Activated CD4-positive, alpha-beta T cell treated with anti-CD3 and anti-CD28 coated beads for 4 hours (primary cell): ENCODE measurements around the gene PCMT1.
"Not testable (repeated sequence)": the region's sequence is repeated elsewhere in the genome, so short reads cannot be mapped to it uniquely, and the experiment has no call there.

Source experiments
- DNase-seq, 2 donors: peaks; one replicate each; pipeline ENCODE4 v3.0.0-alpha.2; 2020

PCMT1 gene

DNA sequence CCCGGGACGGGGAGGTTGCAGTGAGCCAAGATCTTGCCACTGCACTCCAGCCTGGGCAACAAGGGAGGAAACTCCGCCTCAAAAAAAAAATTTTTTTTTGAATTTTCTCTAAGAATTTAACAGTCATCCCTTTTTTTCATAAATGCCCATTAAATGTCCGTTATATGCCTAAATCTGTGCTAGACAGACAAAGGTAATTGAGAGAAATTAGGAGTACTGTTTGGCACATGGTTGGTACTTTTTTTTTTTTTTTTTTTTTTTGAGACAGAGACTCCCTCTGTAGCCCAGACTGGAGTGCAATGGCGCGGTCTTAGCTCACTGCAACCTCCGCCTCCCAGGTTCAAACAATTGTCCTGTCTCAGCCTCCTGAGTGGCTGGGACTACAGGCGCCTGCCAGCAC, 1.7 kb downstream of the PCMT1 start:
- no peak for DNase-seq

DNA sequence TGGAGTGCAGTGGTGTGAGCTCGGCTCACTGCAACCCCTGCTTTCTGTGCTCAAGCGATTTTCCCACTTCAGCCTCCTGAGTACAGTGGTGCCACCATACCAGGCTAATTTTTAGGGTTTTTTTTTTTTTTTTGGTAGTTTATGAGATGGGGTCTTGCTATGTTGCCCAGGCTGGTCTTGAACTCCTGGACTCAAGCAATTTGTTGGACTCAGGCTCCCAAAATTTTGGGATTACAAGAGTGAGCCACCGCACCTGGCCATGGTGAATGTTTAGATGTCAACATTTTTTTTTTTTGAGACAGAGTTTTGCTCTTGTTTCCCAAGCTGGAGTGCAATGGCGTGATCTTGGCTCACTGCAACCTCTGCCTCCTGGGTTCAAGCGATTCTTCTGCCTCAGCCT, 2.4 kb downstream of the PCMT1 start:
- not testable (repeated sequence) for DNase-seq

DNA sequence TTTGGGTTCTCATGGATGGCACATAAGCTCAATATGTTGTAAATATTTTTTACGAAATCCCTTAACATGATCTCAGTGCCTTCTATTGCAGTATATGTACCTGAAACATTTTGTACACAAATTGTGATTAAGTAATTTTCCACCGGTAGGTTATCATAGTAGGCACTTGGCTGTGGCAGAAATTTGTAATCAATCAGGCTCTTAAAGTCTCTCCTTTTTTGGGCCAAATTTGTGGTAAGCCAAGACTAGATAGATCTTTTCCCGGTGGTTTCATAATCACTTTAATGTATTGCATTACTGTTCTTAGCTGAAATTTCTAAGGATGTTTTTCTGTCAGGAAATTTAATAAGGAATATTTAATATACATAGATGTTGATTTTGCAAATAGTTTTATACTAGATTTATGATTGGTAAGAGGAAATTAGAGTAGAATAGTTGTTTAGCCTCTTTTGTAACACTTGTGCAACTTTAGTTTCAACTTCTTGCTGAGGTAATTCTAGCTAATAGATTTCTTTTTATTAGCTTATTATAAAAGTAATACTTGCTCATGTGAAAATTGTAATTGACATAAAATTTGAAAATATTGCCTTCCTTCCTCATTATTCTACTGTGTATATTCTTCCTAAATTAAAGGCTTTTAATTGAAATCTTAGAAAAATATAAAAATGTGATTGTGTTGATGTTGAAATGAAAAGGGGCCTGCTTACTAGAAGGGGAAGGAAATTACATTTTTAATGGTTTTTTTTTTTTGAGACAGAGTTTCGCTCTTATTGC, 3.2 kb downstream of the PCMT1 start:
- DNase-seq, result no peak

DNA sequence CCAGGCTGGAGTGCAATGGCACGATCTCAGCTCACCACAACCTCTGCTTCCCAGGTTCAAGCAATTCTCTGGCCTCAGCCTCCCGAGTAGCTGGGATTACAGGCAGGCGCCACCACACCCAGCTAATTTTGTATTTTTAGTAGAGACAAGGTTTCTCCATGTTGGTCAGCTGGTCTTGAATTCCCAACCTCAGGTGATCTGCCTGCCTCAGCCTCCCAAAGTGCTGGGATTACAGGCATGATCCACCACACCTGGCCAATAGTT, 3.8 kb downstream of the PCMT1 start:
- DNase-seq, result not testable (repeated sequence)

DNA sequence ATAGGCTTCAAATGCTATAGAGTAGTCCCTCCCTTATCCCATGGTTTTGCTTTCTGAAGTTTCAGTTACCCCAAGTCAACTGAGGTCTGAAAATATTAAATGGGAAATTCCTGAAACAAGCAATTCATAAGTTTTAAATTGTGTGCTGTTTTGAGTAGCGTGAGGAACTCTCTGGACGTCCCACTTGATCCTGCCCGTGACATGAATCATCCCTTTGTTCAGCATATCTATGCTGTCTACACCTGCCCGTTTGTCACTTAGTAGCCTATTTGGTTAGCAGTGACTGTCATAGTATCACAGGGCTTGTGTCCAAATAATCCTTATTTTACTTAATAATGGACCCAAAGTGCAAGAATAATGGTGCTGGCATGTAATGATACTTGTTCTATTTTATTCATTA, 5.0 kb downstream of the PCMT1 start:
- DNase-seq, result no peak

DNA sequence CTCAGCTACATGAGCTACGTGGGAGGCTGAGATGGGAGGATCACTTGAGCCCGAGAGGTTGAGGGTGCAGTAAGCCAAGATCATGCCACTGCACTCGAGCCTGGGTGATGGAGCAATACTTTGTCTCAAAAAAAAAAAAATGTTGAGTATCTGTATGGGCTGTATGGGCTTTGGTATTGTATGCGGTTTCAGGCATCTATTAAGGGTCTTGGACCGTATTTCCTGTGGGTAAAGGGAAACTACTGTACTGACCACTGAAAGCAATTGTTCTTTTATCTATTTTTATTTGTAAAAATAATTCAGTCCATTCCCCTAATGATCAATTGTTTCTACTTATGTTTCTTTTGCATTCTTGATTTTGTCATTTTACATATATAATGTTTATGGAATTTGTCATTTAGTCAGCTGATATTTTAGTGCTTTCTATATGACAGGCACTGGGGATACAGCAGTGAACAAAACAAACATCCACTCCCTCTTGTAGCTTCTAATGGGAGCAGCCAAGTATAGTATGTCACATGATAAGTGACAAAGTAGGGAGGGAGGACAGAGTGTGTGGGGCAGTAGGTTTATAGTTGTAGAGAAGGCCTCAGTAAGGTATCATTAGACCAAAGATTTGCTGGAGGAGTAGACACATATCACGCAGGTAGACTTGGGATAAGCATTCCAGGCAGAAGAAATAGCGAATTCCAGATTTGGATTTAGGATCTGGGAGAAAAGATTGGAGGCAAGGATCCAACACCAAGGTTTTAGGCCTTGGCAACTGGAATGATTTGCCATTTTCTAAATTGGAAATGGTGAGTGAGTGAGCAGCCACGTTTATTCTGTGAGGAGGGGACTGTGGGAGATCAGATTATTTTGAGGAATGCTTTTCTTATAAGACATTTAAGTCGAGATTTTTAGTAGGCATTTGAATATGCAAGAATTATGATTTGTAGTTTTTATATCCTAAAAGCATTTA, 6.0 kb downstream of the PCMT1 start:
- DNase-seq, result no peak

DNA sequence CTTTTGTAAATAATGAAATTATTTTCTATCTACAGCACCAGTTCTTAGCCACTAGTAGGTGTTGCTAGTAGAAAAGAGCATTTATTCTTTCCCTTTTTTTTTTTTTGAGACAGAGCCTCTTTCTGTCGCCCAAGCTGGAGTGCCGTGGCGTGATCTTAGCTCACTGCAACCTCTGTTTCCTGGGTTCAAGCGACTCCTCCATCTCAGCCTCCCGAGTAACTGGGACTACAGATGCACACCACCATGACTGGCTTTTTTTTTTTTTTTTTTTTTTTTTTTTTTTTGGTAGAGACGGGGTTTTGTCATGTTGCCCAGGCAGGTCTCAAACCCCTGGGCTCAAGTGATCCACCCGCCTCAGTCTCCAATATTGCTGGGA, 6.7 kb downstream of the PCMT1 start:
- no peak for DNase-seq

DNA sequence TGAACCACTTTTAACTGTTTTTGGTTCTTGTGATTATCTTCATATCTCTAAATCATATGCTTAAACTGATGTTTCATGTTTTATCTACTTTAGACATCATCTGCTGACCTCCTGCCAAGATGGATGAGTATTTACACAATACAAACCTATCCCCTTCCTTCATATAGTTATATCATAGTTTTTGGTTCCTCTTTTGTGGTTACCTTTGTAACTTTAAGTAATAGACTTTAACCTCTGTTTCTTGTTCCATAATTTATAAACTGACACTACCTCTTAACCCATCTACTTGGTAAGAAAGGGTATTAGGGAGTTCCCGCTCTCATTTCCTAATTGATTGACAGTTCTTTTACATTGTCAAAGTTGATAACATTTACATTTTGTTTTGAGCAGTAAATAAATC, 11.9 kb downstream of the PCMT1 start:
- DNase-seq, result no peak

DNA sequence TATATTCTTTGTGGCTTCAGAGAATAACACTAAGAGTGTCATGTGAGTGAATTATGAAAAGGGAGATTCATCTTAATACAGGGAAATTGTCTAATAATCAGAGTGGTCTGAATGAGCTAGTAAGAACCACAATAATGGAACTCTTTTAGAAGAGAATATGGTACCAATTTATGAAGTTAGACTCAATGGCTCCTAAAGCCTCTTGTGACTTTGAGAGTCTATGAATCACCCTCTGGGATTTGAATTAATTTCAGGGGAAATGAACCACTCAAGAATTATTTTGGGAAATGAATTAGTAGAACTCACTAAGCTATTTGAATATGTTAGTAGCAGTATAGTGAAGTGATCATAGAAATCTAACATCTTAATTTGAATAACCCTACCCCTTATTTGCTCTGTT, 14.3 kb downstream of the PCMT1 start:
- DNase-seq, result no peak

DNA sequence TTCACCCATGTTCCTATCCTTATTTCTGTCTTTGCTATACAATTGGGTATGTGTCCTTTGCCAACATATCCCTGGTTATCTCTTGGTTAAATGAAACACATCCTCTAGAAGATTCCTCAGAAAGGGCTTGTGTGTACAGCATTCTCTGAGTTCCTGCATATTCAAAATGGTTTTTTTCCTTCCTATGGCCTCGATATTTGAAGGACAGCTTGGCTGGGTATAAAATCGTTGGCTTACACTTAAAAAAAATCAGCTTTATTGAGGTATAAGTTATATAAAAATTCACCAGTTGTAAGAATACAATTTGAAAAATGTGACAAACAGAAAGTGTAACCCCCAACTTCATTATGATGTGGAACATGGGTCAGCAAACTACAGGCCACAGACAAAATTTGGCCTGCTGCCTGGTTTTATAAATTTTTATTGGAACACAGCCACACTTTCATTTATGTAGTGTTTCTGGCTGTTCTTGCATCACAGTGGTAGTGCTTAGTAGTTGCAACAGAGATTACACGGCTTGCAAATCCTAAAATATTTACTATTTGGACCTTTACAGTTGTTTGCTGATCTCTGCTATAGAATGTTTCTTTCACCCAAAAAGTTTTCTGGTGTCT, 16.7 kb downstream of the PCMT1 start:
- DNase-seq, result no peak

DNA sequence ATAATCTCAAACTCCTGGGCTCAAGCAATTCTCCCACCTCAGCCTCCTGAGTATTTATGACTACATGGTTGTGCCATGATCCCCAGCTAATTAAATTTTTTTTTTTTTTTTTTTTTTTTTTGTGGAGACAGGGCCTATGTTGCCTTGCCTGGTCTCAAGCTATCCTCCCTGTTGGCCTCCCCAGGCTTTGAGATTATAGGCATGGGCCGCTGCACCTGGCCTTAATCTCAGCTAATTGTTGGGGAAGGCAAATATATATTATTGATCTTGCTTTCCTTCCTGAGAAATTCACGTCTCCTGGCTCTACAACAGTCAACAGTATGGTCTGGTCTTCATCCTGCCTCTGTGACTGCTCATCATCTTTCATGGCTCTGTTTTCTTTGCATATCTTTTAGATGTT, 20.1 kb downstream of the PCMT1 start:
- no peak for DNase-seq

DNA sequence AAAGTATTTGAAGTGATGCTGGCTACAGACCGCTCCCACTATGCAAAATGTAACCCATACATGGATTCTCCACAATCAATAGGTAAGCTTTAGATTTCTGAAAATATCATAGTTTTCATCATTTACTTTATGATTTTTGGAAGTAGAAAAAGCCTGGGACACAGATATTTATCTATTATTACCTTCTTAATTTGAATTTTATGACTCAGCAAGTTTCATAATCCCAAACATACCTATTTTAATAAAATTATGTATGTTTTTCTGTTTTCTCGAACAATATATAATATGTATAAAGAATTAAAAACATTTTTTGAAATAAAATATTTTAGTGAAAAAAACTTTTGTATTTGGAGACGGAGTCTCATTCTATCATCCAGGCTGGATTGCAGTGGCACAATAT, 21.6 kb downstream of the PCMT1 start:
- no peak for DNase-seq

DNA sequence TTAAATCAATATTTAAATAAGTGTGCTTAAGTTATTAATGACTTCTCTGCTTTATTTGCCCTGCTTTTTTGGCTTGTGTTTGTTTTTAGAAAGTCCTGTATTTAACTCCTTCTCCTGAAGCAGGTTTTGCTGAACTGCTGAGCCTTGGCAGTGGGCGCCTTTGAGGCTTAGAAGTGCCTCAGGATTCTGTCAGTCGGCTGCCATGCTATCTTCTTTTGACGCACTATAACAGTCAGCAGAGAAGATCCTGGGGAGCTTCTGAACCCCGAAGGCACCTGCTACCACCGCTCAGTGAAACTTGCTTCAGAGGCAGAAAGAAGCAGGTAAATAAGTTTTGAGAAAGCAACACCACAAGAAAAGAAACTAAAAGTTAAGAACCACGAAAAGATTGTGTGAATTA, 22.4 kb downstream of the PCMT1 start:
- no peak for DNase-seq

DNA sequence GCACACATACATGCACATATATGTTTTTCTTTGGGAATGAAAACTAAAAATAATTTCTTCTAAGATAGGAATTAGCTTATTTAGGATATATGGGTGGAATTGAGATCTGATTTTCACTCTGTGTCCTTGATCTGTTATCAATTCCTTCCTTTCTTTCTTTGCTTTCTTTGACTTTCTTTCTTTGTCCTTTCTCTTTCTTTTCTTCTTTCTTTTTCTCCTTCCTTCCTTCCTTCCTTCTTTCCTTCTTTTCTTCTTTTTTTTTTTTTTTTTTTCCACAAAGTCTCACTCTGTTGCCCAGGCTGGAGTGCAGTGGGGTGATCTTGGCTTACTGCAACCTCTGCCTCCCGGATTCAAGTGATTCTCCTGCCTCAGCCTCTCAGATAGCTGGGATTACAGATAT, 28.1 kb downstream of the PCMT1 start:
- DNase-seq, result no peak

DNA sequence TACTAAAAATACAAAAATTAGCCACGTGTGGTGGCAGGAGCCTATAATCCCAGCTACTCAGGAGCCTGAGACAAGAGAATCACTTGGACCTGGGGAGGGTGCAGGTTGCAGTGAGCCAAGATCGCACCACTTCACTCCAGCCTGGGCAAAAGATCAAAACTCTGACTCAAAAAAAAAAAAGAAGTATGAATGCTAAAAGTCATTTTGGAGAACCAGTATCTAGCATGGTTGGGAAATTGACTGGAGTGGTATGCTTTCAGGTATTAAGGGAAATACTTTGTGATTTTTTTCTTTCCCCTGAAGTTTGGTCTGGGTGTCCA, 30.1 kb downstream of the PCMT1 start:
- no peak for DNase-seq

DNA sequence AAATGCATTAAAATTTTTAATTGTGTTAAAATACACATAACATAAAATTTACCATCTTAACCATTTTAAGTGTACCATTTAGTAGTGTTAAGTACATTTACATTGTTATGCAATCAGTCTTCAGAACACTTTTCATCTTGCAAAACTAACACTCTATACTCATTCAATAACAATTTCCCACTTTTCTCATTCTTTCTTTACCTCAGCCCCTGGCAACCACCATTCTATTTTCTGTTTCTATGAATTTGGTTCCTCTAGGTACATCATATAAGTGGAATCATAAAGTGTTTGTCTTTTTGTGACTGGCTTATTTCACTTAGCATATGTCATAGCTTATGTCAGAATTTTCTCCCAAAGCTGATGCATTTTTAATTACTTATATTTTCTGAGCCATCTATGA, 32.2 kb downstream of the PCMT1 start:
- DNase-seq, result no peak

DNA sequence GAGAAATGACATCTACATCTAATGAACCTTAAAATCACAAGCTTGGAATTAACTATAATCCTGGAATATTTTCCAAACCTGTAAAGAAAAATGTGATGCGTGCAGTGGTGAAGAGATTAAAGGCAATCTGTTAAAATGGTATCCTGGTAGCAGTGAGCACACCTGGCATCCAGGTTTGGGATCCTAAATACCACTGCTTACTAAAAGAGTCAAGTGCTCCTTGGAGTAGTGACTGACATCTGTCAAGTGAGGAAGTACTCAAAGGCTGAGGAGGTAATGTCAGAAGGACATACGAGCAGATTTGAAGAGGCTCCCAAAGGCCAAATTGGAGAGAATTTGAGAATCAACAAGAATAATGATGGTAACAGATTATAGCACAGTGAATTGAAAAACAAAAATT, 32.8 kb downstream of the PCMT1 start:
- DNase-seq, result no peak

DNA sequence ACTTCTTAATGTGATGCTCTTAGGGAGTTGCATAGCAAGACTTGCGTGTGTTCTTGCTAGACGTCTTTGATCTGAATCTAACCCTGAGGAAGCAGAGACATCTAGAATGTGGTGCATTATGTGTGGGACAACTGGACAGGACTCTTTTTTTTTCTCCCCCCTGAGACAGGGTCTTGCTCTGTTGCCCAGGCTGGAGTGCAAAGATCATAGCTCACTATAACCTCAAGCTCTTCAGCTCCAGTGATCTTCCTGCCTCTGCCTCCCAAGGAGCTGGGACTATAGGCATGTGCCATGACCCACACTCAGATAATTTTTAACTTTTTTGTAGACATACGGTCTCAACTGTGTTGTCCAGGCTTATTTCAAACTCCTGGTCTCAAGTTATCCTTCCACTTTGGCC, 34.0 kb downstream of the PCMT1 start:
- DNase-seq, result no peak

DNA sequence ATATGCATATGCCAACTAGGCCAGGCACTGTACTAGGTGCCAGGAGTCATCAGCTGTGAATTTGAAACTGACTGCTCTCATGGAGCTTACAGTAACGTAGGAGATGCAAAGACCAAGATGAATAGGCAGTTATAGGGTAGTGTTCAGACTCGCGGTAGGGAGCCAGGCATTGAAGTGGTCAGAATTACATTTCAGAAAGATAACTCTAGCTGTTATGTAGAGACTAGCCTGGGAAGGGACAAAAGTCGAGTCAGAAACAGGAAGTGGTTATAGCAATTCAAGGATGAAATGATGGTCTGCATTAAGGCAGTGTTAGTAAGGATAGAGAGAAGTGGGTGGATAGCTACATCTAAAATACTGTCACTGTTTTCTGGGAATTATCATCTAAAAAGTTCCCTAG, 56.6 kb downstream of the PCMT1 start:
- DNase-seq, result no peak

DNA sequence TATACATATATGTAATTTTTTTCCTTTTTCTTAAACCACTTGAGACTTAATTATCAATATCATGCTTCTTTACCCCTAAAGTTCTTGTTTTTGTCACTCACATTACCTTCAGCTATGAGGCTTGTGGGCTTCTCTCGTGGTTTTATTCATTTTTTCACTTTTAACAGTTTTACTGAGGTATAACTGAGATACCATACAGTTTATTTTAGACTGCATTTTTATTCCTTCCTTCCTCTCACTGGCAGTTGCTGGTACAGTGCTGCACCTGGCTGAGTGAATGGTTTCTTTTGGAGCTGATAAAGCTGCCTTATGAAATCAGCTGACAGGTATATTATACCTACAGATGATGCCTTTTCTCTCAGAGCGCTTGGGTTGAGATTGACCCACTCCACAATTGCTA, 60.3 kb downstream of the PCMT1 start:
- no peak for DNase-seq

DNA sequence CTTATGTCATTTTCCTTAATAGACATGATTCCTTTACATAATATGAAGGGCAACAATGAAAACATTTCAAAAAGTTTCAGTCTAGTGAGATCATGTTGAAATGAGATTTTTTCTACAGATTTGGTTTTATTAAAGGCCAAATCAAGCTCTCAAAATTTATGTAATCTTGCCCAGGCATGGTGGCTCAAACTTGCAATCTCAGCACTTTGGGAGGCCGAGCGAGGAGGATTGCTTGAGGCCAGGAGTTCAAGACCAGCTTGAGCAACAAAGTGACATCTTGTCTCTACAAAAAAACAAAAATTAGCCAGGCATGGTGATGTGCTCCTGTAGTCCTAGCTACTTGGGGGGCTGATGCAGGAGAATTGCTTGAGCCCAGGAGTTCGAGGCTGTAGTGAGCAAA, 63.8 kb downstream of the PCMT1 start:
- no peak for DNase-seq

DNA sequence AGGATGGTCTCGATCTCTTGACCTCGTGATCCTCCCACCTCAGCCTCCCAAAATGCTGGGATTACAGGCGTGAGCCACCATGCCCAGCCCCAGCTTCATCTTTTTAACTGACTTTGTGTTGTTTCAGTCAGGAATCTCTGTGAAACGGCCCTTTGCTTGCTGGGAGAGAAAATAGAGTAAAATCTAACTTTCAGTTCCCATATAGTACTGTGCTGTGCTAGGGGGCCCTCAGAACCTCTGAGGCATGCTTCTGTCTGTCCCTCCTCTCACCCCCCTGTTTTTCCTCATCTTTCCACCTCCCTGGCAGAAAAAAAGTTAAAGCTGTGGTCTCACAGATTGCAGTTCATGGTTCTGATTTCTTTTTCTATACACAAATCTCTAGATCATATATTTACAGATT, 66.2 kb downstream of the PCMT1 start:
- DNase-seq, result no peak

DNA sequence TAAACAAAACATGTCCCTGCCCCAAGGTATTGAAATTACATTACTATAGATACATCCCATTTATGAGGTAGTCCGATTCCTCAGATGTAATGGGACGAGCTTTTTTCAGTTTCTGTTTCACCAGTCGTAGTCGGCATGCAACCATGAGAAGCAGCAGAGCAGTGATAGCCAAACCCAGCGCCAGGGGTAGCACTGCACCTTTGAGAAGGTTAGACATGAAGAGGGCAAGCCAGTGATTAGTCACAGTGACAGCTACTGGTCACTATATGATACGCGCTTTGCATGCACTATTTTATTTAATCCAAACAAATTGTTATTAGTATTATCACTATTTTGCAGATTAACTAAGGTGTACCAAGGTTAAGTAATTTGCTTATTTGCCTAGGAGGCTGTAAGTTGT, 71.0 kb downstream of the PCMT1 start:
- no peak for DNase-seq

DNA sequence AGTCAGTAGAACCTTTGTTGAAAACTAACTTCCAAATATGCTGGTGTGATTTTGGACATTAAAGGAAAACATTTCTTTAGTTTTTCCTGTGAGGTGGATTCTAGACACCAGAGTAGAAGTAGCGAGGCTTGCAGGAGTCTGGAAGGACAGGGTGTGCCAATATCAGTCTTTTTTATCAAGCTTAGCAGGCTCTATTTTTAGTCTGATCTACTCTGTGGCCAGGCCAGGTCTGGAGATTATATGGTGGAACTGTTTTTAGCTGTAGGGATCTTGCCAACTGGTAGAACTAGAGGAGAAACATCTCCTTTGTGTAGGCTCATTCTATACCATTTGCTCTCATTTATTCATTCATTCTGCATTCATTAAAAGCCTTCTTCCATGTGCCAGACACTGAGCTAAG, 72.0 kb downstream of the PCMT1 start:
- DNase-seq, result no peak
